Activated T-helper 9 cell treated with anti-CD3 and anti-CD28 coated beads, Interleukin-2, amount 50 U/mL, for 16 hours (primary cell): ENCODE measurements around the gene FLT3LG.
A peak's percentile ranks its signal among the peaks of the same experiment; 100 is the strongest.

ENCODE experiments used
- DNase-seq: peaks from one replicate; pipeline ENCODE4 v3.0.0-alpha.2; 2020; ENCODE audit warnings: low read depth

FLT3LG gene

GRCh38 chr19:49513746-49514118 is 39.7 kb downstream of the FLT3LG start:
- DNase-seq: no peak

DNA sequence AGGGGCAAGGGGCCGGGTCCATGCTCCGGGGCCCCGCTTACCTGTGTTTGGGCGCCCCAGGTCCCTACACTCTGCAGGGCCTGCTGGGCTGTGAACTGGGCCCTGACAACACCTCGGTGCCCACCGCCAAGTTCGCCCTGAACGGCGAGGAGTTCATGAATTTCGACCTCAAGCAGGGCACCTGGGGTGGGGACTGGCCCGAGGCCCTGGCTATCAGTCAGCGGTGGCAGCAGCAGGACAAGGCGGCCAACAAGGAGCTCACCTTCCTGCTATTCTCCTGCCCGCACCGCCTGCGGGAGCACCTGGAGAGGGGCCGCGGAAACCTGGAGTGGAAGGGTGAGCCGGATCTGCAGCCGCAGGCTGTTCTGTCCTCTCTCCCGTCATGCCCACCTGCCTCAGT is 40.1 kb downstream of the FLT3LG start:
- no peak for DNase-seq

DNA sequence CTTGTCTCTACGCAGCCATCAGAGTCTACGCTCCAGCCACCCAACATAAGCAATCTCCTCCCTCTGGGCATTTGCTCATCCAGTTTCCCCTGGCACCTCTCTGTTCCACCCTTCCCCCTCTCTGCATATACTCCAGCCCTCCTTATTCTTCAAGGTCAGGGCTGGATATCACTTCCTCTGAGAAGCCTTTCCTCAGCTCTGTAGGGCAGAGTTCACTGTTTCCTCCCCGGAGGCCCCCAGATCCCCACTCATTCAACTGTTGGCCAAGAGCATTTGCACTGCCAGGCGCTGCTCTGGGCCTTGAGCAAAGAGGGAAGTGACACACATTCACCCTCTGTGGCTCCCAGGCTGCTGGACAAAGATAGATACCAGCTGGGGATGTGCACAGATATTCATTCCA is 41.8 kb downstream of the FLT3LG start:
- DNase-seq: no peak

- DNase-seq: no peak
Observed at GRCh38 chr19:49518033-49518432, 44.0 kb downstream of the FLT3LG start.

GRCh38 chr19:49520705-49521319 is 46.8 kb downstream of the FLT3LG start:
- no peak for DNase-seq

- no peak for DNase-seq
Observed at GRCh38 chr19:49524812-49525455, 50.9 kb downstream of the FLT3LG start.

DNA sequence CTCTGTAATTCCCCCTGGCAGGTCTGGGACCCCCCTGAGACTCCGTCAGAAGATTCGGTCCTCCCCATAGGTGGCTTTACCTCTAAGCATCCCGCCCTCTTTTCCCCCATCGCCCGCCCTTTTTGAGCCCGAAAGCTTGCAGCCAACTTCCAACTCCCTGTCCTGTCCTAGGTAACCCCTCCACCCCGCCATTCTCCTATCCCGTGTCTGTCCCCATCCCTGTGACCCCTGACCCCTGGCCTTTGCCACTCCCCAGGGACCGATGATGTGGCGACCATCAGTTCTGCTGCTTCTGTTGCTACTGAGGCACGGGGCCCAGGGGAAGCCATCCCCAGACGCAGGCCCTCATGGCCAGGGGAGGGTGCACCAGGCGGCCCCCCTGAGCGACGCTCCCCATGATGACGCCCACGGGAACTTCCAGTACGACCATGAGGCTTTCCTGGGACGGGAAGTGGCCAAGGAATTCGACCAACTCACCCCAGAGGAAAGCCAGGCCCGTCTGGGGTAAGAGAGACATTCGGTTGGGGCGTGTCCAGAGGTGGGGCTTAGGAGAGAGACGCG is 54.3 kb downstream of the FLT3LG start:
- no peak for DNase-seq

- DNase-seq: no peak
Observed at GRCh38 chr19:49530708-49531107, 56.7 kb downstream of the FLT3LG start.

- peak; percentile 79 for DNase-seq
Observed at GRCh38 chr19:49533551-49534488, 59.8 kb downstream of the FLT3LG start.

- DNase-seq: no peak
Observed at GRCh38 chr19:49534632-49535385, 60.8 kb downstream of the FLT3LG start.
